ENCODE measurements around the gene GGT6.

Gene GGT6

GRCh38 chr17:4573115-4573514 lies 12.7 kb upstream of the GGT6 start:
- no peak for DNase-seq

DNA sequence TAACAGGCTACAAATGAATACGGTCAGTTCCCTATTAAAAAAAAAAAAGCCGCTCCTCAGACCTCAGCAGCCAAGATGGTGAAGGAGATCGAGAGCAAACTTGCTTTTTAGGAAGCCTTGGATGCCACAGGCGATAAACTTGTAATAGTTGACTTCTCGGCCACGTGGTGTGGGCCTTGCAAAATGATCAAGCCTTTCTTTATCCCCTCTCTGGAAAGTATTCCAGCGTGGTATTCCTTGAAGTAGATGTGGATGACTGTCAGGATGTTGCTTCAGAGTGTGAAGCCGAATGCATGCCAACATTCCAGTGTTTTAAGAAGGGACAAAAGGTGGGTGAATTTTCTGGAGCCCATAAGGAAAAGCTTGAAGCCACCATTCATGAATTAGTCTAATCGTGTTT lies 11.8 kb upstream of the GGT6 start:
- no peak for DNase-seq

GRCh38 chr17:4569591-4569990 lies 9.2 kb upstream of the GGT6 start:
- DNase-seq, result peak in 1 of 2 experiments; percentile 16

DNA sequence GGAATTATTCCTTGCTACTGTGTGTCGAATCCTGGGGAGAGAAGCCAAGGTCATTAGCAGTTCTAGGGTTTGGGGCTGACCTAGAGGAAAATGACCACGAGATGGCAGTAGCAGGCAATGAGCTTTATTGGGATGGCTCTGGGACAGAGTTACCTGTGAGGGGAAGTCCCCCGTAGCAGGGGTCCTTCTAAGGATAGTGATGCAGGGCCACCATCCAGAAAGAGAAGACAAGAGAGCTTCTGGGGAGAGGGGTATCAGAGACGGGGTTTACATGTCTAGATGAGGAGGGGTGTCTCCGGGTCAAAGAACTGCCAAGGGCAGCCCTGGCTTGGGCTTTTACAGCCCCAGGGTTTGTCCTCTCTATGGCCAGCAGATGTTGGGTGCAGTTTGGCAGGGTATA lies 6.4 kb upstream of the GGT6 start:
- DNase-seq, result peak; percentile 20 to 33

- peak; percentile 68 to 75 for DNase-seq
These were observed 5.1 kb upstream of the GGT6 start for GRCh38 chr17:4565209-4566141.

- no peak for DNase-seq
These were observed 1.9 kb upstream of the GGT6 start for GRCh38 chr17:4562015-4562969.

DNA sequence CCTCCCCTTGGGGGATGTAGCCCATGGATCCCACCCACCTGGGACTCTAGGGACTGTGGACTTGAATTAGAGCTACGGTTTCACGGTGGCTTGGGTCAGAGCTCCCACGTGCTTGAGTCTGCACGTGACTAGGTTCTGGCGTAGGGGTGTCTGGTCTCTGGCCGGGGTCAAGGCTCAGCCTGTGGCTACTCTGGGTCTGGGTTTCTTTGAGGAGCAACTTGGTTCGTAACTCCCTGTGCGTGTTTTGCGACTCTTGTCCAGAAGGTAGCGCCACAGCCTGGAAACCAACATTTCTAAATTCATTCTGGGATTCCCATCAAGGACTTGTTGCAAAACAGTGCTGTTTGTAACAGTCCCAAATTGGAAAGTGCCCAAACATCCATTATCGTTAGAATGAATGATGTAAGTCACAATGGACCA lies 470 bp upstream of the GGT6 start:
- no peak for DNase-seq

GRCh38 chr17:4559966-4560365 lies 411 bp downstream of the GGT6 start:
- no peak for DNase-seq

GRCh38 chr17:4559139-4559791 lies 1.1 kb downstream of the GGT6 start:
- DNase-seq, result no peak

GRCh38 chr17:4558347-4558971 lies 1.9 kb downstream of the GGT6 start:
- DNase-seq, result no peak

DNA sequence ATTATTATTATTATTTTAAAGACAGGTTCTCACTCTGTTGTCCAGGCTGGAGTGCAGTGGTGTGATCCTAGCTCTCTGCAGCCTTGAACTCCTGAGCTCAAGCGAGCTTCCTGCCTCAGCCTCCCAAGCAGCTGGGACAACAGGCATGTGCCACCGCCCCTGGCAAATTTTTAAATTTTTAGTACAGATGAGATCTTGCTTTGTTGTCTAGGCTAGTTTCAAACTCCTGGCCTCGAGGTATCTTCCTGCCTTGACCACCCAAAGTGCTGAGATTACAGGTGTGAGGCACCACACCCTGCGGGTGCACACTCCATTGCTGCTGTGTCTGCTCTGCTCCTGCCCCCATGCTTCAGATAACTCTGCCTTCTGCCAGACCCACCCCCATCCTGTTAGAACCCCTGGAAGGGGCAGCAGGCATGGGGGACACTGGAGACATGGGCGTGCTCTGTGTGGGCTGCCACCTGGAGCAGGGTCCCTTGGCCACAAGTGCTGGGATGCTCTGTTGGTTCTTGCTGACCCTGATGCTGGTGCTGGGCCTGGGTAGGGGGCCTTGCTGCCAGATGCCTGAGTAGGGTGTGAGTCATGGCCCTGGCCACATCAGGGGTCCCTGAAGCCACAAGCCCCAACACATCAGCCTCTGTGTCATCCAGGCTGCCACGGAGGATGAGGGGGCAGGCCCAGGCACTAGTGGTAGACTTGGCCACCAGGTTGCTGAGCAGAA lies 2.6 kb downstream of the GGT6 start:
- no peak for DNase-seq

DNA sequence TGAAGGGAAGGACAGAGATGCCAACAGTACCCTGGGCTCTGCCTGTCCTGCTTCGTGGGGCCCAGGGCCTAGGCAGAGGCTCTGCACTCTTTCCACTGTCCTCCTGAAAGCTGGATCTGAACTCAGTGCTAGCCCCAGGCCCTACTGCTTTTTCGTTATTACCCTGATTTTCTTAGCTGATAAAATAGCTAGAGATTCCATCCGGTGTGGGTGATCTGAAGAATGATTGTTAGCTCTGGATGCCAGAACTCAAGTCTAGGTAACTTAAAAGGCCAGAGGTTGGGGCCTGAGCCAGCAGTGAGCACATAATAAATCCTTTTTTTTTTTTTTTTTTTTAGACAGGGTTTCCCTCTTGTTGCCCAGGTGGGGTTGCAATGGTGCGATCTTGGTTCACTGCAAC lies 3.4 kb downstream of the GGT6 start:
- no peak for DNase-seq

DNA sequence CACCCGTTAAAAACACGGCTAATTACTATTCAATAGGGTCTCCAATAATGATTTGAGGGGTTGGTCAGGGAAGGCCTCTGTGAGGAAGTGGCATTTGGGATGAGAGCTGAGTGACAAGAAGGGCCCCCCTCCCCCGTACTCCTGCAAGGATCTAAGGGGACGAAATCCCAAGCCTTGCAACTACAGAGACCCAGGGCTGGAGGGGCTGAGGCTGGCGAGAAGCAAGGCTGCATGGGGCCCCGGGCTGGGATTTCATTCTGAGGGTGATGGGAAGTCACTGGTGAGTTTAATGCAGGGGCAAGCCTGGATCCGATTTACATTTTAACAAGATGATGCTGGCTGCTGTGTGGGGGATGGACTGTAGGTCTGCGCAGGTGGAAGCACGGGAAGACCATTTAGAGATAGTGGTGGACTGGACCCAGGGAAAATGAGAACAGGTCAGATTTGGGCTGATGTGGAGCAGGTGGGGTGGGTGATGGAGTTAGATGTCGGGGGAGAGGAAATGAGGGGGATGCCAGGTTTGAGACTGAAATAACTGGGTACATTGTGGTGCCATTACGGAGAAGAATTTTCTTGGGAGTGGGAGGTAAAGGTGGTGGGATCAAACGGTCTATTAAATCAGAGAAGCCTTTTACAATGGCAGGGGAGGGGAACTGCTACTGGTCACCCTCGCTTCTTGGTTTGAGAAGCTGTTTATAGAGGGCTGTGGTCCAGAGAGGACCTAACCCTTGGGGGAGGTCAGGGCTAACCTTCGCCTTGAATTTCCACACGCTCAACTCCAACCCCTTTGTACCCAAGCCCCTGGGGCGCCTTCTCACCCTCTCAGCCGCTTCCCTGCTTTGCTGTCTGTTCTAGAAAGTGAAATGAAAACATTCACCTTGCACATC lies 4.3 kb downstream of the GGT6 start:
- DNase-seq, result no peak

- DNase-seq, result peak; percentile 85 to 89
These were observed 5.2 kb downstream of the GGT6 start, which contains the start of gene MYBBP1A for GRCh38 chr17:4554997-4555799. MYBBP1A (minus strand) TSS chr17:4555384; CDS start chr17:4555324, 60 bp downstream.

- no peak for DNase-seq
These were observed 5.9 kb downstream of the GGT6 start for GRCh38 chr17:4554441-4554996.

GRCh38 chr17:4553669-4554068 lies 6.7 kb downstream of the GGT6 start:
- DNase-seq, result no peak

DNA sequence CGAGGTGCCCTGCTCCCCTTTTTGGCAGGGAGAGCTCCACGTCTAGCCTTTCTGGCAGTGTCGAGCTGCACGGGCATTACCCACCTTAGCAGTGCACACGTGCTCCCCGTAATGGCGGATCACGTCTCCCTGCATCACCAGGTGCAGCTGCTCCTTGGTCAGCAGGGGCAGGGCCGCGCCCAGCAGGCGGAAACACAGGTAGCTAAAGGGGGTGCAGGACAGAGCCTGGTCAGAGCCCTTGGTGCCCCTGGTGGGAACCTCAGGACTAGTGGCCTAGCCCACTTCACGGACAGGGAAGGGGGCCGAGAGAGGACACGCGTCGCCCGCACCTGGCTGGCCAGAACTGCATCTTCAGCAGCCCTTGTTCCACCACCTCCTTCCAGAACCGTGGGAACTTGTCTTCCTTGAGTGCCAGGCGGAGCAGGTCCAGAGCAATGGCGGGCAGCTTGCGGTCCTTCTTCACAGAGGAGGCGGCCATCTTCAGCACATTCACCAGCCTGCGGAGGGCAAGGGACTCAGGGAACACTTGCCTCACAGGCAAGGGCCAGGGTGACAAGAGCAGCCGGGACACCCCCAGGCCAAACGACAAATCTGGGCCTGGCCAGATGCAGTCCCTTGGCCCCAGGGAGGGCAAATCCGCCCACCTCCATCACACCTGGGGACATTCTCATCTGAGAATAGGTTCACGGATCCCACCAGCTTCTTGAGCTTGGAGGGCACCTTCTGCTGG lies 8.4 kb downstream of the GGT6 start:
- DNase-seq, result no peak

DNA sequence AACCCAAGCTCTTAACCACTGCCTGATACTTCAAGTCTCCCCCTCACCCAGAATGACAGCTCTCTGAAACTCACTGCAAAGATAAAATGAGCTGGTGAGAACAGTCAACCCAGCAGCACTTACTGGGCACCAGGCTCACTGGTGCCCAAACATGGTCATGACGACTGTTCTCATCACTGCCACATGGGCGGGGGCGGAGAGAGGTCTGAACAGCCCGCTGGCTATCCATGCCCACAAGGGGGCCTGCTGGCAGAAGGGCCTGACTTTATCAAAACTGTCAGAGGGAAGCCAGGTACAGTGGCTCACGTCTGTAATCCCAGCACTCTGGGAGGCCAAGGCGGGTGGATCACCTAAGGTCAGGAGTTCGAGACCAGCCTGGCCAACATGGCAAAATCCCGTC lies 9.2 kb downstream of the GGT6 start:
- DNase-seq, result no peak

DNA sequence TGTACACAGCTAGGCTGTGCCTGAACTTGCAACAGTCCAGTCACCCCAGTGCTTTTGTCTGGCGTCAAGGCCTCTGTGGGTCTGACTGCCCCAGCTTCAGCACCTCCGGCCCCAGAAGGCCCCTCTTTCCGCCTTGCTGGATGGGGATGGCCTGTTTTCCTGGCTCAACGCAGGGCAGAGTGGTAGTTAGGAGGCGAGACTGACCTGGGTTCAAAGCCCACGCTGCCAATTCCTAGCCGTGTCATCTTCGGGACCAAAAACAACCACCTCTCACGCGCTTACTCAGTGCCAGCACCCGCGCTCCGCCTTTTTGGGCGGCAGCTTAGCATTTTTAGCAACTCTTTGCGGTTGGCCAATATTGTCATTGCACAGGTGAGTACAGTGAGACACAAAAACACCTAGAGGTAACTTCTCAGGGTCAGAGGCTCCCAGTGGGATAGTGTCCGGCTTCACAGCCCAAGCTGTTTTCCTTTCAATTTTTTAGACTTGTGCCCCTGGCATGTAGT lies 9.8 kb downstream of the GGT6 start:
- DNase-seq, result no peak

Data from Kasumi-1 (cell line).